SK-MEL-5 (cell line): ENCODE results near the gene PRL. TPM values are rescaled to one million over a fixed set of nuclear protein-coding genes. Genes with fewer than 3 reads are reported as not detected.

Experiments
- DNase-seq: peaks from one replicate; pipeline ENCODE4 v3.0.0-alpha.2; 2016; ENCODE audit warnings: low read depth, low spot score
- in situ Hi-C: cut with HindIII; loops from 2 replicates; pipeline ENCODE4 v1.10.0; 2016; ENCODE audit warnings: low sequenced_read_pairs, high pct_unique_total_duplicates, low pct_unique_long_range_greater_than_20kb
- total RNA-seq: library from RNA; depleted of rRNA; stranded (reverse); fragments of >200 nt; shearing (Covaris generic); gene quantifications from 2 replicates; pipeline ENCODE4 v1.2.3, GENCODE V29; 2014

PRL gene
- total RNA-seq, 1 experiment from 2014 or later, result not detected

GRCh38 chr6:22248513-22249308 is 48.1 kb downstream of the PRL start:
- DNase-seq, result no peak

GRCh38 chr6:22247916-22248482 is 48.8 kb downstream of the PRL start:
- in situ Hi-C loops, result no loop called here
- DNase-seq, result no peak

More at GRCh38 chr6:22248513-22249308, 48.1 kb downstream of the PRL start:
- in situ Hi-C loops, result no loop called here

- no peak for DNase-seq
- in situ Hi-C loops, result no loop called here
Measured at GRCh38 chr6:22240025-22240424, 56.8 kb downstream of the PRL start.

GRCh38 chr6:22239261-22239921 is 57.4 kb downstream of the PRL start:
- in situ Hi-C loops, result no loop called here
- DNase-seq, result no peak

GRCh38 chr6:22238861-22239260 is 58.0 kb downstream of the PRL start:
- DNase-seq, result no peak
- in situ Hi-C loops, result no loop called here

- in situ Hi-C loops, result no loop called here
- no peak for DNase-seq
Measured at GRCh38 chr6:22237526-22237925, 59.3 kb downstream of the PRL start.
